GM23338 (cell line): ENCODE results near the gene C4orf51. TPM values are rescaled to one million over a fixed set of nuclear protein-coding genes. Genes with fewer than 3 reads are reported as not detected.

Experiments used
- ATAC-seq: fragments of 200-7000 bp; cut with Tn5 transposase; 3 replicates; pipeline ENCODE4 v1.9.1; 2020
- DNase-seq: peaks from one replicate; pipeline ENCODE4 v3.0.0-alpha.2; 2015; ENCODE audit warnings: low spot score
- H2AFZ ChIP-seq: fragments of 200-600 bp; sonication (generic); 2 replicates; pipeline ENCODE4 v1.8.0; 2016; ENCODE audit warnings: antibody characterized with exemption, mild to moderate bottlenecking, moderate library complexity
- H3F3A ChIP-seq: fragments of 200-600 bp; sonication (generic); replicated peaks from 2 replicates; pipeline ENCODE4 v1.8.0; 2017; ENCODE audit warnings: antibody characterized with exemption, mixed run types, low read depth
- H3K27ac ChIP-seq: fragments of 200-600 bp; sonication (generic); 2 replicates; pipeline ENCODE4 v1.6.1; 2016; ENCODE audit warnings: low read depth
- H3K27me3 ChIP-seq: fragments of 200-600 bp; sonication (generic); 2 replicates; pipeline ENCODE4 v1.8.0; 2016; ENCODE audit warnings: mild to moderate bottlenecking, mixed run types, moderate library complexity; ENCODE audit not compliant: insufficient read depth
- H3K36me3 ChIP-seq: fragments of 200-600 bp; sonication (generic); 2 replicates; pipeline ENCODE4 v1.8.0; 2016; ENCODE audit warnings: mild to moderate bottlenecking; ENCODE audit not compliant: insufficient read depth
- H3K4me1 ChIP-seq: fragments of 200-600 bp; sonication (generic); 2 replicates; pipeline ENCODE4 v1.8.0; 2016; ENCODE audit warnings: mild to moderate bottlenecking, moderate library complexity; ENCODE audit not compliant: insufficient read depth
- H3K4me2 ChIP-seq: fragments of 200-600 bp; sonication (generic); 2 replicates; pipeline ENCODE4 v1.7.1; 2017; ENCODE audit warnings: mixed run types
- H3K4me3 ChIP-seq: fragments of 200-600 bp; sonication (generic); 2 replicates; pipeline ENCODE4 v1.6.1; 2016; ENCODE audit warnings: mixed run types
- H3K79me2 ChIP-seq: fragments of 200-600 bp; sonication (generic); replicated peaks from 2 replicates; pipeline ENCODE4 v1.8.0; 2017; ENCODE audit warnings: mild to moderate bottlenecking; ENCODE audit not compliant: insufficient read depth
- H3K9me2 ChIP-seq: fragments of 200-600 bp; sonication (generic); 2 replicates; pipeline ENCODE4 v1.8.0; 2017; ENCODE audit not compliant: insufficient read depth
- H4K20me1 ChIP-seq: fragments of 200-600 bp; sonication (generic); replicated peaks from 2 replicates; pipeline ENCODE4 v1.8.0; 2017; ENCODE audit warnings: mild to moderate bottlenecking; ENCODE audit not compliant: insufficient read depth
- H3K27ac Mint-ChIP-seq: 2 replicates; pipeline ENCODE4 v1.8.0; 2020; ENCODE audit warnings: inconsistent platforms, mild to moderate bottlenecking, moderate library complexity, mixed read lengths
- H3K27me3 Mint-ChIP-seq: 3 replicates; pipeline ENCODE4 v1.8.0; 2022; ENCODE audit warnings: low read depth, mild to moderate bottlenecking, moderate library complexity, mixed read lengths, inconsistent platforms; ENCODE audit not compliant: insufficient read depth, poor library complexity
- H3K36me3 Mint-ChIP-seq: 3 replicates; pipeline ENCODE4 v1.8.0; 2021; ENCODE audit warnings: low read depth, mild to moderate bottlenecking, inconsistent platforms, moderate library complexity, mixed read lengths
- H3K4me1 Mint-ChIP-seq: 3 replicates; pipeline ENCODE4 v1.8.0; 2020; ENCODE audit warnings: mild to moderate bottlenecking, inconsistent platforms, mixed read lengths
- H3K4me3 Mint-ChIP-seq: 3 replicates; pipeline ENCODE4 v1.8.0; 2021; ENCODE audit warnings: moderate library complexity, mild to moderate bottlenecking, inconsistent platforms, mixed read lengths
- H3K9me3 Mint-ChIP-seq: 3 replicates; pipeline ENCODE4 v1.8.0; 2020; ENCODE audit warnings: moderate library complexity, mild to moderate bottlenecking, inconsistent platforms, mixed read lengths
- CREB1 ChIP-seq: fragments of 250-450 bp; sonication (Bioruptor Pico); IDR thresholded peaks from 2 replicates; pipeline ENCODE4 v1.5.0; 2020; ENCODE audit warnings: low read depth, mild to moderate bottlenecking, moderate library complexity
- EZH2 ChIP-seq: fragments of 200-600 bp; sonication (generic); IDR thresholded peaks from one replicate; pipeline ENCODE4 v1.8.0; 2017; ENCODE audit warnings: antibody characterized with exemption, mild to moderate bottlenecking, low read depth; ENCODE audit not compliant: unreplicated experiment
- EZH2phosphoT487 ChIP-seq: fragments of 200-600 bp; sonication (generic); IDR thresholded peaks from one replicate; pipeline ENCODE4 v1.8.1; 2018; ENCODE audit warnings: antibody characterized with exemption; ENCODE audit not compliant: unreplicated experiment
- NANOG ChIP-seq: IDR thresholded peaks from 2 replicates; pipeline ENCODE4 v1.6.1; 2016; ENCODE audit warnings: antibody characterized with exemption, borderline replicate concordance
- STAT1 ChIP-seq: IDR thresholded peaks from one replicate; pipeline ENCODE4 v1.6.1; 2016; ENCODE audit warnings: antibody characterized with exemption; ENCODE audit not compliant: unreplicated experiment
- polyA plus RNA-seq: library from polyadenylated mRNA; unstranded; fragments of >200 nt; fragmentation: Nextera tagmentation; extraction: Ambion mirVana; gene quantifications from 2 replicates; pipeline ENCODE4 v1.2.1, GENCODE V29; 2016
- total RNA-seq: library from RNA; depleted of rRNA; stranded (reverse); fragments of >200 nt; shearing (Covaris generic); gene quantifications from 2 replicates; pipeline ENCODE4 v1.2.3, GENCODE V29; 2014
- TF ChIP-seq, protein P1 (sequence below), 2 experiments: fragments of 200-600 bp in 1 of 2; sonication (generic) in 1 of 2; conservative IDR thresholded peaks; 2 replicates each; pipeline versions ENCODE4 v1.5.1 to v1.6.1; 2016 to 2017; ENCODE audit warnings: antibody characterized with exemption in 2 of 2, low read depth in 2 of 2, mild to moderate bottlenecking in 2 of 2, moderate library complexity in 1 of 2
- TF ChIP-seq, protein P2 (sequence below): IDR thresholded peaks from one replicate; pipeline ENCODE4 v1.6.1; 2018; ENCODE audit warnings: antibody characterized with exemption; ENCODE audit not compliant: unreplicated experiment
- TF ChIP-seq, protein P3 (sequence below): fragments of 250-450 bp; sonication (Bioruptor Pico); IDR thresholded peaks from 2 replicates; pipeline ENCODE4 v1.5.0; 2020; ENCODE audit warnings: mild to moderate bottlenecking, moderate library complexity
- TF ChIP-seq, protein P4 (sequence below): IDR thresholded peaks from 2 replicates; pipeline ENCODE4 v1.6.1; 2016; ENCODE audit warnings: antibody characterized with exemption

C4orf51 gene
- total and polyA plus RNA-seq, 2 experiments from 2014 or later, result not detected

DNA sequence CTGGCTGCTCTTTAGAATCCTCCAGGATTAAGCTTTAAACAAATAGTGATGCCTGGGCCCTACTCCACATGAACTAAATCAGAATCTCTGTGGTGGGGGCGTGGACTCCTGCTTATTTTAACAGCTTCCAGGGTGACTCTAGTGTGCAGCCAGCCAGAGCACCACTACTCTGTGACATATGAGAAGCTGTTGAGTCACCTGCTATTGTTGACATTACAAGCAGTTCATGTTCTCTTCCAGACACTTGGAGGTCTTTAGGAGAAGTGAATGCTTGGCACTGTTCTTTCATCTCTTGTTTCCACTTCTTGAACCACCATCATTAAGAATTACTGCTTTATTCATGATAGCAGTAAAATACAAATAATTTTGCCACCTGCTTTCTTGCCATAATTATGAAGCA is 426 bp upstream of the C4orf51 start:
- H3K27ac Mint-ChIP-seq, result no peak overlapping the region
- H3K79me2 ChIP-seq, result no peaks in the 10 kb centered on the region
- TF ChIP-seq, protein P1, sequence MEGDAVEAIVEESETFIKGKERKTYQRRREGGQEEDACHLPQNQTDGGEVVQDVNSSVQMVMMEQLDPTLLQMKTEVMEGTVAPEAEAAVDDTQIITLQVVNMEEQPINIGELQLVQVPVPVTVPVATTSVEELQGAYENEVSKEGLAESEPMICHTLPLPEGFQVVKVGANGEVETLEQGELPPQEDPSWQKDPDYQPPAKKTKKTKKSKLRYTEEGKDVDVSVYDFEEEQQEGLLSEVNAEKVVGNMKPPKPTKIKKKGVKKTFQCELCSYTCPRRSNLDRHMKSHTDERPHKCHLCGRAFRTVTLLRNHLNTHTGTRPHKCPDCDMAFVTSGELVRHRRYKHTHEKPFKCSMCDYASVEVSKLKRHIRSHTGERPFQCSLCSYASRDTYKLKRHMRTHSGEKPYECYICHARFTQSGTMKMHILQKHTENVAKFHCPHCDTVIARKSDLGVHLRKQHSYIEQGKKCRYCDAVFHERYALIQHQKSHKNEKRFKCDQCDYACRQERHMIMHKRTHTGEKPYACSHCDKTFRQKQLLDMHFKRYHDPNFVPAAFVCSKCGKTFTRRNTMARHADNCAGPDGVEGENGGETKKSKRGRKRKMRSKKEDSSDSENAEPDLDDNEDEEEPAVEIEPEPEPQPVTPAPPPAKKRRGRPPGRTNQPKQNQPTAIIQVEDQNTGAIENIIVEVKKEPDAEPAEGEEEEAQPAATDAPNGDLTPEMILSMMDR (conservative IDR thresholded peaks at IDR 0.05; ENCODE audit: low read depth in 2 of 2), result no peak
- no peak for TF ChIP-seq NANOG
- TF ChIP-seq, protein P2, sequence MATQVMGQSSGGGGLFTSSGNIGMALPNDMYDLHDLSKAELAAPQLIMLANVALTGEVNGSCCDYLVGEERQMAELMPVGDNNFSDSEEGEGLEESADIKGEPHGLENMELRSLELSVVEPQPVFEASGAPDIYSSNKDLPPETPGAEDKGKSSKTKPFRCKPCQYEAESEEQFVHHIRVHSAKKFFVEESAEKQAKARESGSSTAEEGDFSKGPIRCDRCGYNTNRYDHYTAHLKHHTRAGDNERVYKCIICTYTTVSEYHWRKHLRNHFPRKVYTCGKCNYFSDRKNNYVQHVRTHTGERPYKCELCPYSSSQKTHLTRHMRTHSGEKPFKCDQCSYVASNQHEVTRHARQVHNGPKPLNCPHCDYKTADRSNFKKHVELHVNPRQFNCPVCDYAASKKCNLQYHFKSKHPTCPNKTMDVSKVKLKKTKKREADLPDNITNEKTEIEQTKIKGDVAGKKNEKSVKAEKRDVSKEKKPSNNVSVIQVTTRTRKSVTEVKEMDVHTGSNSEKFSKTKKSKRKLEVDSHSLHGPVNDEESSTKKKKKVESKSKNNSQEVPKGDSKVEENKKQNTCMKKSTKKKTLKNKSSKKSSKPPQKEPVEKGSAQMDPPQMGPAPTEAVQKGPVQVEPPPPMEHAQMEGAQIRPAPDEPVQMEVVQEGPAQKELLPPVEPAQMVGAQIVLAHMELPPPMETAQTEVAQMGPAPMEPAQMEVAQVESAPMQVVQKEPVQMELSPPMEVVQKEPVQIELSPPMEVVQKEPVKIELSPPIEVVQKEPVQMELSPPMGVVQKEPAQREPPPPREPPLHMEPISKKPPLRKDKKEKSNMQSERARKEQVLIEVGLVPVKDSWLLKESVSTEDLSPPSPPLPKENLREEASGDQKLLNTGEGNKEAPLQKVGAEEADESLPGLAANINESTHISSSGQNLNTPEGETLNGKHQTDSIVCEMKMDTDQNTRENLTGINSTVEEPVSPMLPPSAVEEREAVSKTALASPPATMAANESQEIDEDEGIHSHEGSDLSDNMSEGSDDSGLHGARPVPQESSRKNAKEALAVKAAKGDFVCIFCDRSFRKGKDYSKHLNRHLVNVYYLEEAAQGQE, result no peak
- TF ChIP-seq CREB1 (CRISPR knock-in tag), result no peak
- TF ChIP-seq, protein P3, sequence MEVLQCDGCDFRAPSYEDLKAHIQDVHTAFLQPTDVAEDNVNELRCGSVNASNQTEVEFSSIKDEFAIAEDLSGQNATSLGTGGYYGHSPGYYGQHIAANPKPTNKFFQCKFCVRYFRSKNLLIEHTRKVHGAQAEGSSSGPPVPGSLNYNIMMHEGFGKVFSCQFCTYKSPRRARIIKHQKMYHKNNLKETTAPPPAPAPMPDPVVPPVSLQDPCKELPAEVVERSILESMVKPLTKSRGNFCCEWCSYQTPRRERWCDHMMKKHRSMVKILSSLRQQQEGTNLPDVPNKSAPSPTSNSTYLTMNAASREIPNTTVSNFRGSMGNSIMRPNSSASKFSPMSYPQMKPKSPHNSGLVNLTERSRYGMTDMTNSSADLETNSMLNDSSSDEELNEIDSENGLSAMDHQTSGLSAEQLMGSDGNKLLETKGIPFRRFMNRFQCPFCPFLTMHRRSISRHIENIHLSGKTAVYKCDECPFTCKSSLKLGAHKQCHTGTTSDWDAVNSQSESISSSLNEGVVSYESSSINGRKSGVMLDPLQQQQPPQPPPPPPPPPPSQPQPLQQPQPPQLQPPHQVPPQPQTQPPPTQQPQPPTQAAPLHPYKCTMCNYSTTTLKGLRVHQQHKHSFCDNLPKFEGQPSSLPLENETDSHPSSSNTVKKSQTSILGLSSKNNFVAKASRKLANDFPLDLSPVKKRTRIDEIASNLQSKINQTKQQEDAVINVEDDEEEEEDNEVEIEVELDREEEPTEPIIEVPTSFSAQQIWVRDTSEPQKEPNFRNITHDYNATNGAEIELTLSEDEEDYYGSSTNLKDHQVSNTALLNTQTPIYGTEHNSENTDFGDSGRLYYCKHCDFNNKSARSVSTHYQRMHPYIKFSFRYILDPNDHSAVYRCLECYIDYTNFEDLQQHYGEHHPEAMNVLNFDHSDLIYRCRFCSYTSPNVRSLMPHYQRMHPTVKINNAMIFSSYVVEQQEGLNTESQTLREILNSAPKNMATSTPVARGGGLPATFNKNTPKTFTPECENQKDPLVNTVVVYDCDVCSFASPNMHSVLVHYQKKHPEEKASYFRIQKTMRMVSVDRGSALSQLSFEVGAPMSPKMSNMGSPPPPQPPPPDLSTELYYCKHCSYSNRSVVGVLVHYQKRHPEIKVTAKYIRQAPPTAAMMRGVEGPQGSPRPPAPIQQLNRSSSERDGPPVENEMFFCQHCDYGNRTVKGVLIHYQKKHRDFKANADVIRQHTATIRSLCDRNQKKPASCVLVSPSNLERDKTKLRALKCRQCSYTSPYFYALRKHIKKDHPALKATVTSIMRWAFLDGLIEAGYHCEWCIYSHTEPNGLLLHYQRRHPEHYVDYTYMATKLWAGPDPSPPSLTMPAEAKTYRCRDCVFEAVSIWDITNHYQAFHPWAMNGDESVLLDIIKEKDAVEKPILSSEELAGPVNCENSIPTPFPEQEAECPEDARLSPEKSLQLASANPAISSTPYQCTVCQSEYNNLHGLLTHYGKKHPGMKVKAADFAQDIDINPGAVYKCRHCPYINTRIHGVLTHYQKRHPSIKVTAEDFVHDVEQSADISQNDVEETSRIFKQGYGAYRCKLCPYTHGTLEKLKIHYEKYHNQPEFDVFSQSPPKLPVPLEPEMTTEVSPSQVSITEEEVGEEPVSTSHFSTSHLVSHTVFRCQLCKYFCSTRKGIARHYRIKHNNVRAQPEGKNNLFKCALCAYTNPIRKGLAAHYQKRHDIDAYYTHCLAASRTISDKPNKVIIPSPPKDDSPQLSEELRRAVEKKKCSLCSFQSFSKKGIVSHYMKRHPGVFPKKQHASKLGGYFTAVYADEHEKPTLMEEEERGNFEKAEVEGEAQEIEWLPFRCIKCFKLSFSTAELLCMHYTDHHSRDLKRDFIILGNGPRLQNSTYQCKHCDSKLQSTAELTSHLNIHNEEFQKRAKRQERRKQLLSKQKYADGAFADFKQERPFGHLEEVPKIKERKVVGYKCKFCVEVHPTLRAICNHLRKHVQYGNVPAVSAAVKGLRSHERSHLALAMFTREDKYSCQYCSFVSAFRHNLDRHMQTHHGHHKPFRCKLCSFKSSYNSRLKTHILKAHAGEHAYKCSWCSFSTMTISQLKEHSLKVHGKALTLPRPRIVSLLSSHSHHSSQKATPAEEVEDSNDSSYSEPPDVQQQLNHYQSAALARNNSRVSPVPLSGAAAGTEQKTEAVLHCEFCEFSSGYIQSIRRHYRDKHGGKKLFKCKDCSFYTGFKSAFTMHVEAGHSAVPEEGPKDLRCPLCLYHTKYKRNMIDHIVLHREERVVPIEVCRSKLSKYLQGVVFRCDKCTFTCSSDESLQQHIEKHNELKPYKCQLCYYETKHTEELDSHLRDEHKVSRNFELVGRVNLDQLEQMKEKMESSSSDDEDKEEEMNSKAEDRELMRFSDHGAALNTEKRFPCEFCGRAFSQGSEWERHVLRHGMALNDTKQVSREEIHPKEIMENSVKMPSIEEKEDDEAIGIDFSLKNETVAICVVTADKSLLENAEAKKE (CRISPR knock-in tag), result no peak
- TF ChIP-seq, protein P4, sequence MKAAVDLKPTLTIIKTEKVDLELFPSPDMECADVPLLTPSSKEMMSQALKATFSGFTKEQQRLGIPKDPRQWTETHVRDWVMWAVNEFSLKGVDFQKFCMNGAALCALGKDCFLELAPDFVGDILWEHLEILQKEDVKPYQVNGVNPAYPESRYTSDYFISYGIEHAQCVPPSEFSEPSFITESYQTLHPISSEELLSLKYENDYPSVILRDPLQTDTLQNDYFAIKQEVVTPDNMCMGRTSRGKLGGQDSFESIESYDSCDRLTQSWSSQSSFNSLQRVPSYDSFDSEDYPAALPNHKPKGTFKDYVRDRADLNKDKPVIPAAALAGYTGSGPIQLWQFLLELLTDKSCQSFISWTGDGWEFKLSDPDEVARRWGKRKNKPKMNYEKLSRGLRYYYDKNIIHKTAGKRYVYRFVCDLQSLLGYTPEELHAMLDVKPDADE, result no peak
- TF ChIP-seq EZH2phosphoT487, result no peak
- TF ChIP-seq STAT1, result no peak
- TF ChIP-seq EZH2, result no peak
- H3K4me3 Mint-ChIP-seq, result no peak overlapping the region
- H3K9me3 Mint-ChIP-seq, result peaks cover 27% of the 10 kb centered on the region
- DNase-seq (no peak), ATAC-seq (no peak)
- H3K9me2 ChIP-seq, result no peaks in the 10 kb centered on the region
- H3K4me1 ChIP-seq, result no peaks in the 10 kb centered on the region
- H3K27ac ChIP-seq, result no peak overlapping the region
- peaks cover 3% of the 10 kb centered on the region for H3K27me3 Mint-ChIP-seq
- H3K4me2 ChIP-seq, result no peak overlapping the region
- H4K20me1 ChIP-seq, result no peaks in the 10 kb centered on the region
- peaks cover 4% of the 10 kb centered on the region; the same call in 2 of the 3 replicates for H3K4me1 Mint-ChIP-seq
- H3F3A ChIP-seq, result no peaks in the 10 kb centered on the region
- H2AFZ ChIP-seq, result no peak overlapping the region
- H3K36me3 Mint-ChIP-seq, result peaks cover 16% of the 10 kb centered on the region; the same call in 2 of the 3 replicates
- no peak overlapping the region for H3K4me3 ChIP-seq
- no peaks in the 10 kb centered on the region for H3K27me3 ChIP-seq
- no peaks in the 10 kb centered on the region for H3K36me3 ChIP-seq
